H9 (cell line): Measurements from ENCODE around the gene MDH2. TPM values are rescaled to one million over a fixed set of nuclear protein-coding genes. Genes with fewer than 3 reads are reported as not detected.

ENCODE experiments used
- DNase-seq: peaks from one replicate; pipeline ENCODE4 v3.0.0-alpha.2; 2017
- H2AFZ ChIP-seq: one replicate; pipeline ENCODE4 v1.6.1; 2013; ENCODE audit warnings: mild to moderate bottlenecking, low read length, control low read depth, moderate library complexity
- H2AK5ac ChIP-seq: 2 replicates; pipeline ENCODE4 v1.6.1; 2013; ENCODE audit warnings: low read length, control low read depth, mixed read lengths; ENCODE audit not compliant: insufficient read length
- H2BK120ac ChIP-seq: one replicate; pipeline ENCODE4 v1.6.1; 2013; ENCODE audit warnings: low read depth, mild to moderate bottlenecking, low read length, control low read depth, inconsistent platforms; ENCODE audit not compliant: poor library complexity, severe bottlenecking
- H2BK12ac ChIP-seq: 2 replicates; pipeline ENCODE4 v1.6.1; 2013; ENCODE audit warnings: low read length, control low read depth, mixed read lengths, low read depth; ENCODE audit not compliant: insufficient read length
- H2BK15ac ChIP-seq: 2 replicates; pipeline ENCODE4 v1.6.1; 2013; ENCODE audit warnings: low read depth, low read length, control low read depth
- H2BK20ac ChIP-seq: one replicate; pipeline ENCODE4 v1.6.1; 2013; ENCODE audit warnings: low read depth, mild to moderate bottlenecking, low read length, control low read depth, inconsistent platforms; ENCODE audit not compliant: poor library complexity, severe bottlenecking
- H2BK5ac ChIP-seq: 2 replicates; pipeline ENCODE4 v1.6.1; 2013; ENCODE audit warnings: low read length, control low read depth, mixed read lengths; ENCODE audit not compliant: insufficient read length
- H3K14ac ChIP-seq: 2 replicates; pipeline ENCODE4 v1.6.1; 2013; ENCODE audit warnings: low read length, control low read depth; ENCODE audit not compliant: insufficient read depth
- H3K18ac ChIP-seq: 2 replicates; pipeline ENCODE4 v1.6.1; 2013; ENCODE audit warnings: low read depth, mild to moderate bottlenecking, mixed read lengths, low read length, control low read depth; ENCODE audit not compliant: insufficient read length
- H3K23ac ChIP-seq: 2 replicates; pipeline ENCODE4 v1.6.1; 2013; ENCODE audit warnings: low read length, control low read depth, mixed read lengths, low read depth; ENCODE audit not compliant: insufficient read length
- H3K23me2 ChIP-seq: 2 replicates; pipeline ENCODE4 v1.6.1; 2013; ENCODE audit warnings: low read depth, mild to moderate bottlenecking, mixed read lengths, low read length, control low read depth; ENCODE audit not compliant: insufficient read length, poor library complexity, severe bottlenecking
- H3K27ac ChIP-seq: 2 replicates; pipeline ENCODE4 v1.5.1; 2013; ENCODE audit warnings: low read length, control low read depth, mixed read lengths, low read depth; ENCODE audit not compliant: insufficient read length
- H3K27me3 ChIP-seq: 2 replicates; pipeline ENCODE4 v1.6.1; 2013; ENCODE audit warnings: low read length, control low read depth, inconsistent platforms; ENCODE audit not compliant: insufficient read depth
- H3K4ac ChIP-seq: 2 replicates; pipeline ENCODE4 v1.6.1; 2013; ENCODE audit warnings: low read depth, mild to moderate bottlenecking, control low read depth, inconsistent platforms, low read length, moderate library complexity
- H3K4me1 ChIP-seq: 2 replicates; pipeline ENCODE4 v1.6.1; 2013; ENCODE audit warnings: low read length, control low read depth, inconsistent platforms; ENCODE audit not compliant: insufficient read depth
- H3K4me2 ChIP-seq: 2 replicates; pipeline ENCODE4 v1.6.1; 2013; ENCODE audit warnings: low read length, control low read depth, mixed read lengths; ENCODE audit not compliant: insufficient read length, insufficient read depth
- H3K56ac ChIP-seq: 2 replicates; pipeline ENCODE4 v1.6.1; 2013; ENCODE audit warnings: low read depth, mild to moderate bottlenecking, mixed read lengths, low read length, control low read depth; ENCODE audit not compliant: insufficient read length
- H3K79me1 ChIP-seq: 2 replicates; pipeline ENCODE4 v1.6.1; 2013; ENCODE audit warnings: low read depth, mild to moderate bottlenecking, moderate library complexity, low read length, control low read depth, inconsistent platforms; ENCODE audit not compliant: insufficient read depth, poor library complexity, severe bottlenecking
- H3K79me2 ChIP-seq: 2 replicates; pipeline ENCODE4 v1.6.1; 2013; ENCODE audit warnings: low read length, control low read depth, inconsistent platforms; ENCODE audit not compliant: insufficient read depth
- H3K9ac ChIP-seq: 2 replicates; pipeline ENCODE4 v1.6.1; 2013; ENCODE audit warnings: low read length, control low read depth, mixed read lengths; ENCODE audit not compliant: insufficient read length; ENCODE audit errors: extremely low read depth
- H3K9me3 ChIP-seq: one replicate; pipeline ENCODE4 v1.6.1; 2013; ENCODE audit warnings: low read depth, low read length, inconsistent platforms; ENCODE audit not compliant: control insufficient read depth
- H3T11ph ChIP-seq: one replicate; pipeline ENCODE4 v1.6.1; 2013; ENCODE audit warnings: mild to moderate bottlenecking, low read length, control low read depth, inconsistent platforms
- H4K20me1 ChIP-seq: one replicate; pipeline ENCODE4 v1.6.1; 2013; ENCODE audit not compliant: control insufficient read depth, insufficient read length, insufficient read depth
- H4K5ac ChIP-seq: 2 replicates; pipeline ENCODE4 v1.6.1; 2013; ENCODE audit warnings: low read depth, mild to moderate bottlenecking, mixed read lengths, low read length, control low read depth; ENCODE audit not compliant: insufficient read length
- H4K8ac ChIP-seq: replicated peaks from 2 replicates; pipeline ENCODE4 v1.6.1; 2013; ENCODE audit warnings: low read length, control low read depth, mixed read lengths, low read depth; ENCODE audit not compliant: insufficient read length
- H4K91ac ChIP-seq: 2 replicates; pipeline ENCODE4 v1.6.1; 2013; ENCODE audit warnings: low read depth, mild to moderate bottlenecking, moderate library complexity, mixed read lengths, low read length, control low read depth; ENCODE audit not compliant: insufficient read length
- H3K27ac Mint-ChIP-seq, 3 experiments: 2 replicates in 2 of 3; 3 replicates in 1 of 3; pipeline ENCODE4 v1.8.0; 2020 to 2021; ENCODE audit warnings: mixed read lengths in 3 of 3, mild to moderate bottlenecking in 1 of 3, moderate library complexity in 1 of 3
- H3K27me3 Mint-ChIP-seq: 2 replicates; pipeline ENCODE4 v1.8.0; 2021; ENCODE audit warnings: low read depth, mild to moderate bottlenecking, moderate library complexity, mixed read lengths
- H3K36me3 Mint-ChIP-seq, 3 experiments: 2 replicates in 2 of 3; 3 replicates in 1 of 3; pipeline ENCODE4 v1.8.0; 2020 to 2021; ENCODE audit warnings: low read depth in 3 of 3, mixed read lengths in 3 of 3; ENCODE audit not compliant: insufficient read depth in 1 of 3
- H3K4me1 Mint-ChIP-seq, 2 experiments: 2 replicates each; pipeline ENCODE4 v1.8.0; 2020; ENCODE audit warnings: mixed read lengths in 2 of 2
- H3K4me3 Mint-ChIP-seq, 2 experiments: 2 replicates in 1 of 2; 3 replicates in 1 of 2; pipeline ENCODE4 v1.8.0; 2020 to 2021; ENCODE audit warnings: mild to moderate bottlenecking in 2 of 2, mixed read lengths in 2 of 2, moderate library complexity in 1 of 2
- H3K9me3 Mint-ChIP-seq, 2 experiments: 2 replicates in 1 of 2; 3 replicates in 1 of 2; pipeline ENCODE4 v1.8.0; 2020; ENCODE audit warnings: mild to moderate bottlenecking in 2 of 2, mixed read lengths in 2 of 2, moderate library complexity in 1 of 2
- CTCF ChIP-seq: fragments of 200-600 bp; sonication (generic); conservative IDR thresholded peaks from 3 replicates; pipeline ENCODE4 v1.8.0; 2021; ENCODE audit warnings: antibody characterized with exemption, mild to moderate bottlenecking
- WGBS: extraction: QIAGEN DNeasy Blood & Tissue Kit; methylation state at CpG from one replicate; pipeline ENCODE4 v1.1.7; 2013; ENCODE audit warnings: missing lambda C conversion rate, low lambda C conversion rate, mixed read lengths; ENCODE audit not compliant: insufficient read length; ENCODE audit errors: extremely low coverage; 5-methylcytosine and 5-hydroxymethylcytosine counted together
- total RNA-seq: library from RNA; stranded (reverse); gene quantifications from 2 replicates; pipeline ENCODE4 v1.2.1, GENCODE V29; 2021

MDH2 gene
- total RNA-seq, 1 experiment from 2014 or later = 260 TPM

GRCh38 chr7:76063525-76063924, 15.6 kb downstream of the MDH2 start:
- H3K18ac ChIP-seq = no peak overlapping the region
- no peaks in the 10 kb centered on the region; a peak in 1 of 4 replicates for H3K4me1 Mint-ChIP-seq
- no peak overlapping the region for H3K14ac ChIP-seq
- H3K9me3 ChIP-seq = no peaks in the 10 kb centered on the region
- no peak overlapping the region for H2AFZ ChIP-seq
- no peaks in the 10 kb centered on the region for H3K79me1 ChIP-seq
- TF ChIP-seq CTCF = no peak
- H3K23ac ChIP-seq = no peak overlapping the region
- H2BK20ac ChIP-seq = no peak overlapping the region
- no peak overlapping the region for H3K27ac Mint-ChIP-seq
- H3K27me3 ChIP-seq = no peaks in the 10 kb centered on the region
- no peaks in the 10 kb centered on the region for H3K4me1 ChIP-seq
- no peaks in the 10 kb centered on the region for H4K20me1 ChIP-seq
- no peak overlapping the region for H2BK12ac ChIP-seq
- no CpG with 5 or more reads among the region's 14 CpGs for WGBS
- H2BK15ac ChIP-seq = no peak overlapping the region
- no peak overlapping the region for H3T11ph ChIP-seq
- no peak overlapping the region for H3K4me2 ChIP-seq
- no peak overlapping the region for H3K27ac ChIP-seq
- no peaks in the 10 kb centered on the region for H3K79me2 ChIP-seq
- H4K91ac ChIP-seq = no peak overlapping the region
- H3K36me3 Mint-ChIP-seq = peaks cover 58 to 85% (median 82%) of the 10 kb centered on the region in 3 experiments
- no peaks in the 10 kb centered on the region for H3K9me3 Mint-ChIP-seq
- H2BK120ac ChIP-seq = no peak overlapping the region
- H2AK5ac ChIP-seq = no peak overlapping the region
- H3K56ac ChIP-seq = no peak overlapping the region
- no peak overlapping the region for H3K4me3 Mint-ChIP-seq
- DNase-seq = no peak
- H2BK5ac ChIP-seq = no peak overlapping the region
- H4K5ac ChIP-seq = no peak overlapping the region
- no peak overlapping the region for H3K9ac ChIP-seq
- H3K27me3 Mint-ChIP-seq = no peaks in the 10 kb centered on the region
- no peak overlapping the region for H4K8ac ChIP-seq
- no peak overlapping the region for H3K4ac ChIP-seq
- no peaks in the 10 kb centered on the region for H3K23me2 ChIP-seq
